Stimulated activated CD8-positive, alpha-beta memory T cell treated with anti-CD3 and anti-CD28 coated beads, Interleukin-12 subunit alpha, Interleukin-12 subunit beta, amount 100 ng/mL, for 4 hours (primary cell): ENCODE measurements around the gene C1orf35.
A peak's percentile ranks its signal among the peaks of the same experiment; 100 is the strongest.

Experiments used
- DNase-seq: peaks from one replicate; pipeline ENCODE4 v3.0.0-alpha.2; 2020; ENCODE audit warnings: low read depth

Gene C1orf35

GRCh38 chr1:228094432-228095016 is 8.6 kb downstream of the C1orf35 start:
- DNase-seq: no peak

- DNase-seq: no peak
Measured at GRCh38 chr1:228093050-228093906, 9.8 kb downstream of the C1orf35 start.

- DNase-seq: no peak
Measured at GRCh38 chr1:228092342-228093049, 10.6 kb downstream of the C1orf35 start.

- no peak for DNase-seq
Measured at GRCh38 chr1:228091084-228091483, 12.0 kb downstream of the C1orf35 start.

GRCh38 chr1:228090613-228091081 is 12.5 kb downstream of the C1orf35 start:
- no peak for DNase-seq

- no peak for DNase-seq
Measured at GRCh38 chr1:228089519-228090380, 13.4 kb downstream of the C1orf35 start.

GRCh38 chr1:228088586-228089498 is 14.3 kb downstream of the C1orf35 start:
- no peak for DNase-seq

GRCh38 chr1:228087771-228088251 is 15.3 kb downstream of the C1orf35 start:
- no peak for DNase-seq

- DNase-seq: no peak
Measured at GRCh38 chr1:228085287-228085951, 17.7 kb downstream of the C1orf35 start.

- no peak for DNase-seq
Measured at GRCh38 chr1:228084797-228085196, 18.3 kb downstream of the C1orf35 start.

- DNase-seq: no peak
Measured at GRCh38 chr1:228084325-228084724, 18.8 kb downstream of the C1orf35 start.

GRCh38 chr1:228083871-228084278 is 19.2 kb downstream of the C1orf35 start:
- DNase-seq: no peak

GRCh38 chr1:228082918-228083870 is 19.9 kb downstream of the C1orf35 start:
- DNase-seq: no peak

GRCh38 chr1:228082214-228082917 is 20.8 kb downstream of the C1orf35 start, which contains the start of gene ARF1:
Gene ARF1 (plus strand): TSS chr1:228082708. CDS start chr1:228097115, 14,407 bp downstream.
- DNase-seq: peak; percentile 93

- DNase-seq: no peak
Measured at GRCh38 chr1:228081578-228082213, 21.4 kb downstream of the C1orf35 start.

- DNase-seq: no peak
Measured at GRCh38 chr1:228081144-228081543, 22.0 kb downstream of the C1orf35 start.

- DNase-seq: no peak
Measured at GRCh38 chr1:228079601-228080263, 23.4 kb downstream of the C1orf35 start.
